GM19397 (cell line): ENCODE data around the gene ADAMTS4.
A peak's percentile ranks its signal among the peaks of the same experiment; 100 is the strongest.

Experiments used
- ATAC-seq: cut with Tn5 transposase; IDR thresholded peaks from one replicate; pipeline ENCODE4 v1.9.1; 2021; ENCODE audit warnings: mild to moderate bottlenecking, moderate library complexity; ENCODE audit not compliant: unreplicated experiment

The ADAMTS4 gene

GRCh38 chr1:161158316-161159010, 40.4 kb downstream of the ADAMTS4 start:
- no peak for ATAC-seq

GRCh38 chr1:161157867-161158266, 41.0 kb downstream of the ADAMTS4 start:
- ATAC-seq: no peak

GRCh38 chr1:161153682-161154337, 45.0 kb downstream of the ADAMTS4 start, which contains the start of gene UFC1:
Gene UFC1 (plus strand): TSS chr1:161153978. CDS start chr1:161153998, 20 bp downstream.
- ATAC-seq: peak; percentile 87

GRCh38 chr1:161153176-161153575, 45.7 kb downstream of the ADAMTS4 start:
- no peak for ATAC-seq

GRCh38 chr1:161145832-161146231, 53.0 kb downstream of the ADAMTS4 start:
- ATAC-seq: no peak

GRCh38 chr1:161140755-161141400, 58.0 kb downstream of the ADAMTS4 start:
- no peak for ATAC-seq

GRCh38 chr1:161139766-161140165, 59.1 kb downstream of the ADAMTS4 start:
- ATAC-seq: no peak

GRCh38 chr1:161138431-161138830, 60.4 kb downstream of the ADAMTS4 start:
- no peak for ATAC-seq

GRCh38 chr1:161137881-161138280, 61.0 kb downstream of the ADAMTS4 start:
- no peak for ATAC-seq
